ENCODE measurements around the gene KIF25. TPM values are rescaled to one million over a fixed set of nuclear protein-coding genes. Genes with fewer than 3 reads are reported as not detected.

The KIF25 gene, protein sequence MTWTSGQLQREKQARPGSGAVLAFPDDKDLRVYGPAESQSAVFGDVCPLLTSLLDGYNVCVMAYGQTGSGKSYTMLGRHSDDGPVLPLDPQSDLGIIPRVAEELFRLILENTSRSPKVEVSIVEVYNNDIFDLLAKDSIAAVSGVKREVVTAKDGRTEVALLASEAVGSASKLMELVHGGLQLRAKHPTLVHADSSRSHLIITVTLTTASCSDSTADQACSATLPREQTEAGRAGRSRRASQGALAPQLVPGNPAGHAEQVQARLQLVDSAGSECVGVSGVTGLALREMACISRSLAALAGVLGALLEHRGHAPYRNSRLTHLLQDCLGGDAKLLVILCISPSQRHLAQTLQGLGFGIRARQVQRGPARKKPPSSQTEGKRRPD
- total RNA-seq (2021) (0.28 to 1.1 TPM (median 0.71 TPM) in 3 replicates), Bru-seq, nascent RNA (percentile 19 among the genes with signal in this experiment)
- long read RNA-seq, experiment 1, partial matches to known transcripts, result 0 of 1 reads
- long read RNA-seq, experiment 1, other reads (novel, unspliced or antisense), result 1 of 1 reads
- long read RNA-seq, experiment 2, result 0 reads
- long read RNA-seq, experiment 3, result 0 reads

DNA sequence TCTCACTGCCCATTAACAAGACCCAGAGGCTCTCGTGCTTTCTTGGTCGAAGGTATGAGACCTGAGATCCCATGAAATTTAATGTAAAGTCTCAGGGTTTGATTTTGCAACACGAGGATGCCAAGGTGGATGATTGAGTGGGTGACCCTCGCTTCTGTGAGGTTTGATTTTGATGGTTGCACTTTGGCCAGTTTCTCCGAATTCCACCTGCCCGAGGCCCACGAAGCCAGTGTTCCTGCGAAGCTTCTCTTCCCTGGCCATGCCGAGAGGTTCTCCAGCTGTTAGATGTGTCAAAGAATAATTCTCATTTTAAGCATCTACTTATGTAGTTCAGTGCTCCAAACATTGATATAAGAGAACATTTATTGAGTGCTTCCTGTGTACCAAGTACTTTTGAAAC lies at the start of gene KIF25:
Gene KIF25, plus strand, starts transcription at position 30 of the 400 bp plus-strand sequence. CDS start 31,915 bp downstream, outside the sequence.
- ChIA-PET POLR2A (no interaction called here), CTCF (interaction anchor here (1.3 to 1.9 kb wide), 2 partner anchors 30 to 62 kb away, joined by 3 to 5 read pairs; no protein-coding TSS in a partner anchor)
- peak within 1 kb of the TSS; percentile 47 for H3K4me3 Mint-ChIP-seq
- no peak for DNase-seq (ENCODE audit: low spot score)
- H3K36me3 Mint-ChIP-seq, result peaks cover 9% of the 10 kb centered on the region; the same call in 1 of the 2 replicates
- TF ChIP-seq OVOL2 (CRISPR knock-in tag; IDR thresholded peaks at IDR 0.05; ENCODE audit: borderline replicate concordance) (no peak), ZNF671 (CRISPR knock-in tag; IDR thresholded peaks at IDR 0.05) (no peak), SMAD4 (CRISPR knock-in tag; IDR thresholded peaks at IDR 0.05) (no peak), ESRRA (CRISPR knock-in tag; IDR thresholded peaks at IDR 0.05; ENCODE audit: borderline replicate concordance) (no peak), TP53 (CRISPR knock-in tag; IDR thresholded peaks at IDR 0.05) (no peak), RORB (CRISPR knock-in tag; IDR thresholded peaks at IDR 0.05) (no peak), ZNF138 (CRISPR knock-in tag; conservative IDR thresholded peaks at IDR 0.05) (no peak), RELA (CRISPR knock-in tag; IDR thresholded peaks at IDR 0.05; ENCODE audit: borderline replicate concordance) (no peak), NR3C1 (CRISPR knock-in tag; conservative IDR thresholded peaks at IDR 0.05; ENCODE audit: low read depth) (no peak), GABPB1 (CRISPR knock-in tag; IDR thresholded peaks at IDR 0.05) (no peak), HMGA2 (CRISPR knock-in tag; IDR thresholded peaks at IDR 0.05) (no peak)
- TF ChIP-seq, protein P1, sequence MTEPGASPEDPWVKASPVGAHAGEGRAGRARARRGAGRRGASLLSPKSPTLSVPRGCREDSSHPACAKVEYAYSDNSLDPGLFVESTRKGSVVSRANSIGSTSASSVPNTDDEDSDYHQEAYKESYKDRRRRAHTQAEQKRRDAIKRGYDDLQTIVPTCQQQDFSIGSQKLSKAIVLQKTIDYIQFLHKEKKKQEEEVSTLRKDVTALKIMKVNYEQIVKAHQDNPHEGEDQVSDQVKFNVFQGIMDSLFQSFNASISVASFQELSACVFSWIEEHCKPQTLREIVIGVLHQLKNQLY (CRISPR knock-in tag; IDR thresholded peaks at IDR 0.05), result no peak
- TF ChIP-seq, protein P2, sequence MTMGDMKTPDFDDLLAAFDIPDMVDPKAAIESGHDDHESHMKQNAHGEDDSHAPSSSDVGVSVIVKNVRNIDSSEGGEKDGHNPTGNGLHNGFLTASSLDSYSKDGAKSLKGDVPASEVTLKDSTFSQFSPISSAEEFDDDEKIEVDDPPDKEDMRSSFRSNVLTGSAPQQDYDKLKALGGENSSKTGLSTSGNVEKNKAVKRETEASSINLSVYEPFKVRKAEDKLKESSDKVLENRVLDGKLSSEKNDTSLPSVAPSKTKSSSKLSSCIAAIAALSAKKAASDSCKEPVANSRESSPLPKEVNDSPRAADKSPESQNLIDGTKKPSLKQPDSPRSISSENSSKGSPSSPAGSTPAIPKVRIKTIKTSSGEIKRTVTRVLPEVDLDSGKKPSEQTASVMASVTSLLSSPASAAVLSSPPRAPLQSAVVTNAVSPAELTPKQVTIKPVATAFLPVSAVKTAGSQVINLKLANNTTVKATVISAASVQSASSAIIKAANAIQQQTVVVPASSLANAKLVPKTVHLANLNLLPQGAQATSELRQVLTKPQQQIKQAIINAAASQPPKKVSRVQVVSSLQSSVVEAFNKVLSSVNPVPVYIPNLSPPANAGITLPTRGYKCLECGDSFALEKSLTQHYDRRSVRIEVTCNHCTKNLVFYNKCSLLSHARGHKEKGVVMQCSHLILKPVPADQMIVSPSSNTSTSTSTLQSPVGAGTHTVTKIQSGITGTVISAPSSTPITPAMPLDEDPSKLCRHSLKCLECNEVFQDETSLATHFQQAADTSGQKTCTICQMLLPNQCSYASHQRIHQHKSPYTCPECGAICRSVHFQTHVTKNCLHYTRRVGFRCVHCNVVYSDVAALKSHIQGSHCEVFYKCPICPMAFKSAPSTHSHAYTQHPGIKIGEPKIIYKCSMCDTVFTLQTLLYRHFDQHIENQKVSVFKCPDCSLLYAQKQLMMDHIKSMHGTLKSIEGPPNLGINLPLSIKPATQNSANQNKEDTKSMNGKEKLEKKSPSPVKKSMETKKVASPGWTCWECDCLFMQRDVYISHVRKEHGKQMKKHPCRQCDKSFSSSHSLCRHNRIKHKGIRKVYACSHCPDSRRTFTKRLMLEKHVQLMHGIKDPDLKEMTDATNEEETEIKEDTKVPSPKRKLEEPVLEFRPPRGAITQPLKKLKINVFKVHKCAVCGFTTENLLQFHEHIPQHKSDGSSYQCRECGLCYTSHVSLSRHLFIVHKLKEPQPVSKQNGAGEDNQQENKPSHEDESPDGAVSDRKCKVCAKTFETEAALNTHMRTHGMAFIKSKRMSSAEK (CRISPR knock-in tag; IDR thresholded peaks at IDR 0.05; ENCODE audit: borderline replicate concordance), result no peak
- H3K27ac Mint-ChIP-seq, result no peak within 1 kb of the TSS
- no peak for ATAC-seq
- no peaks in the 10 kb centered on the region for H3K27me3 Mint-ChIP-seq (ENCODE audit: low read depth)
- H3K9me3 Mint-ChIP-seq, result peaks cover 14% of the 10 kb centered on the region
- H3K4me1 Mint-ChIP-seq, result peaks cover 5% of the 10 kb centered on the region

DNA sequence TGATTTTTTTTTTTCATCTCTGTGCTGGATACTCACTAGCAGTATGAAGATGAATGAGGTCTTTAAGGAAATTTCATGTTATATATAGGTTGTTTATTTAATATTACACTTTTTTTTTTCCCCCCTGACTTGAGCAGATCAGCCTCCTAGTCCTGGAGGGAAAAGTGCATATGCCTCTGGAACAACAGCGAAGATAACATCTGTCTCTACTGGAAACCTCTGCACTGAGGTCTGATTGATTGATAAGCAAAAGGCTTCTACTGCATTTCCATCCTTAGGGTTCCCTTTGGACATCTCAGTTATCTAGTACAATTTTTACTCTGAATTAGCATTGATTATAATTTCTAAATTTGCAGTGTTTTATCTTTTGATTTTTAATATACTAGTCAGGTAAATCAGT lies 49.8 kb upstream of the KIF25 start:
- ATAC-seq (no peak), DNase-seq (ENCODE audit: low spot score) (no peak)
- ChIA-PET POLR2A (no interaction called here), CTCF (no interaction called here)
- Mint-ChIP-seq H3K4me3 (no peak overlapping the region), H3K27ac (no peak overlapping the region; the same call in 1 of the 2 replicates), H3K27me3 (ENCODE audit: low read depth) (no peaks in the 10 kb centered on the region), H3K9me3 (no peaks in the 10 kb centered on the region), H3K36me3 (peaks cover 78% of the 10 kb centered on the region), H3K4me1 (no peaks in the 10 kb centered on the region)
- TF ChIP-seq JUN (CRISPR knock-in tag; IDR thresholded peaks at IDR 0.05) (no peak), GTF2I (CRISPR knock-in tag; conservative IDR thresholded peaks at IDR 0.05) (no peak), NFYB (CRISPR knock-in tag; conservative IDR thresholded peaks at IDR 0.05; ENCODE audit: low read depth) (no peak), MXD4 (CRISPR knock-in tag; IDR thresholded peaks at IDR 0.05; ENCODE audit: borderline replicate concordance) (no peak)

DNA sequence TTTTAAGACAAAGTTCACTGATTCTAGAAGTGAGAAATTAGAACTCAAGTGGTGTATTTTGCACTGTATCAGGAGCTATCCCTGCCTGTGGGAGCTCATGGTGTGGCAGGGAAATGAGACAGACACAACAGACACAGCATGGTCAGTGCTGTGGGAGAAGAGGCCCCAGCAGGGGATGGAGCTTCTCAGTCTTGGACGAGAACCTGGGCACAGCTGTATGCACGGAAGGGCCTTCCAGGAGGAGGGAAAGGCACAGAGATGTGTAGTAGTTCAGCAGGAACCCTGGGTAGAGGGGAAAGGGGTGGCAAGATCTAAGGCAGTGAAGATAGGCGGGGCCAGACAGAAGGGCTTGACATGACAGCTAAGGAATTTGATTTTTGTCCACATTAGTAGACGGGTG lies 48.8 kb upstream of the KIF25 start:
- Mint-ChIP-seq H3K27me3 (ENCODE audit: low read depth) (no peaks in the 10 kb centered on the region), H3K27ac (no peak overlapping the region), H3K9me3 (no peaks in the 10 kb centered on the region), H3K4me1 (no peaks in the 10 kb centered on the region), H3K4me3 (no peak overlapping the region), H3K36me3 (peaks cover 71% of the 10 kb centered on the region)
- CTCF ChIA-PET, result no interaction called here
- POLR2A ChIA-PET, result no interaction called here
- ATAC-seq, result no peak
- DNase-seq (ENCODE audit: low spot score), result no peak
- TF ChIP-seq, protein P3, sequence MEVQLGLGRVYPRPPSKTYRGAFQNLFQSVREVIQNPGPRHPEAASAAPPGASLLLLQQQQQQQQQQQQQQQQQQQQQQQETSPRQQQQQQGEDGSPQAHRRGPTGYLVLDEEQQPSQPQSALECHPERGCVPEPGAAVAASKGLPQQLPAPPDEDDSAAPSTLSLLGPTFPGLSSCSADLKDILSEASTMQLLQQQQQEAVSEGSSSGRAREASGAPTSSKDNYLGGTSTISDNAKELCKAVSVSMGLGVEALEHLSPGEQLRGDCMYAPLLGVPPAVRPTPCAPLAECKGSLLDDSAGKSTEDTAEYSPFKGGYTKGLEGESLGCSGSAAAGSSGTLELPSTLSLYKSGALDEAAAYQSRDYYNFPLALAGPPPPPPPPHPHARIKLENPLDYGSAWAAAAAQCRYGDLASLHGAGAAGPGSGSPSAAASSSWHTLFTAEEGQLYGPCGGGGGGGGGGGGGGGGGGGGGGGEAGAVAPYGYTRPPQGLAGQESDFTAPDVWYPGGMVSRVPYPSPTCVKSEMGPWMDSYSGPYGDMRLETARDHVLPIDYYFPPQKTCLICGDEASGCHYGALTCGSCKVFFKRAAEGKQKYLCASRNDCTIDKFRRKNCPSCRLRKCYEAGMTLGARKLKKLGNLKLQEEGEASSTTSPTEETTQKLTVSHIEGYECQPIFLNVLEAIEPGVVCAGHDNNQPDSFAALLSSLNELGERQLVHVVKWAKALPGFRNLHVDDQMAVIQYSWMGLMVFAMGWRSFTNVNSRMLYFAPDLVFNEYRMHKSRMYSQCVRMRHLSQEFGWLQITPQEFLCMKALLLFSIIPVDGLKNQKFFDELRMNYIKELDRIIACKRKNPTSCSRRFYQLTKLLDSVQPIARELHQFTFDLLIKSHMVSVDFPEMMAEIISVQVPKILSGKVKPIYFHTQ (CRISPR knock-in tag; IDR thresholded peaks at IDR 0.05), result no peak
- TF ChIP-seq, protein P4, sequence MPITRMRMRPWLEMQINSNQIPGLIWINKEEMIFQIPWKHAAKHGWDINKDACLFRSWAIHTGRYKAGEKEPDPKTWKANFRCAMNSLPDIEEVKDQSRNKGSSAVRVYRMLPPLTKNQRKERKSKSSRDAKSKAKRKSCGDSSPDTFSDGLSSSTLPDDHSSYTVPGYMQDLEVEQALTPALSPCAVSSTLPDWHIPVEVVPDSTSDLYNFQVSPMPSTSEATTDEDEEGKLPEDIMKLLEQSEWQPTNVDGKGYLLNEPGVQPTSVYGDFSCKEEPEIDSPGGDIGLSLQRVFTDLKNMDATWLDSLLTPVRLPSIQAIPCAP (CRISPR knock-in tag; IDR thresholded peaks at IDR 0.05), result no peak
- TF ChIP-seq TP53 (CRISPR knock-in tag; IDR thresholded peaks at IDR 0.05) (no peak), GTF2I (CRISPR knock-in tag; conservative IDR thresholded peaks at IDR 0.05) (no peak), FOXP1 (CRISPR knock-in tag; IDR thresholded peaks at IDR 0.05; ENCODE audit: borderline replicate concordance) (no peak), SMAD3 (CRISPR knock-in tag; IDR thresholded peaks at IDR 0.05; ENCODE audit: borderline replicate concordance) (no peak)
- TF ChIP-seq, protein P5, sequence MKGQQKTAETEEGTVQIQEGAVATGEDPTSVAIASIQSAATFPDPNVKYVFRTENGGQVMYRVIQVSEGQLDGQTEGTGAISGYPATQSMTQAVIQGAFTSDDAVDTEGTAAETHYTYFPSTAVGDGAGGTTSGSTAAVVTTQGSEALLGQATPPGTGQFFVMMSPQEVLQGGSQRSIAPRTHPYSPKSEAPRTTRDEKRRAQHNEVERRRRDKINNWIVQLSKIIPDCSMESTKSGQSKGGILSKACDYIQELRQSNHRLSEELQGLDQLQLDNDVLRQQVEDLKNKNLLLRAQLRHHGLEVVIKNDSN (CRISPR knock-in tag; IDR thresholded peaks at IDR 0.05), result no peak

Data from WTC11 (cell line).